ENCODE measurements around the gene CATSPER3.

The CATSPER3 gene

DNA sequence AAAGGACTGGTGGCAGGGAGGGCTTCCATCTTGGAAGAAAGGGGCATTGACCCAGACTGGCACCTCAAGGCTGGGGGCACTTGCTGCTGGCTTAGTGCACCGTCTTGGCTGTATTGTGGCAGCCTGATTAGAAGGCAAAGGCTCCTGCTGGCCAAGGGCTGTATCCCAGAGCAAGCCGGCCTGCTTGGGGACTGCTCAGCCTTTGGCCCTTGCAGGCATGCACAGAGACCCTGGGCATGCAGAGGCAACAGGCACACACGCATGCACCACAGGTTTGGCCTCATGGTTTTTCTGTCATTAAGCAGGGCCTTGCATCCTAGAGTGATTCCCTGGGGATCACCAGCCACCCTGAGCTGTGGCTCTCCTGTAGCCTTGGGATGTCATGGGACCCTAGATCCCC lies 37.4 kb downstream of the CATSPER3 start:
- H3K4me1 ChIP-seq (ENCODE audit: insufficient read depth, low read length, poor library complexity, severe bottlenecking): no peaks in the 10 kb centered on the region
- H3K9me2 ChIP-seq (replicated peaks; ENCODE audit: low read depth, low read length): no peaks in the 10 kb centered on the region
- no peak overlapping the region for H3K9ac ChIP-seq (ENCODE audit: low read depth, low read length, poor library complexity, severe bottlenecking)
- no peaks in the 10 kb centered on the region for H3K36me3 ChIP-seq (ENCODE audit: insufficient read depth, low read length)
- no peaks in the 10 kb centered on the region for H3K9me3 ChIP-seq (ENCODE audit: insufficient read depth, low read depth, low read length)
- TF ChIP-seq EZH2phosphoT487 (IDR thresholded peaks at IDR 0.05; ENCODE audit: borderline replicate concordance): no peak
- TF ChIP-seq CTCF (conservative IDR thresholded peaks at IDR 0.05; ENCODE audit: low read length): no peak
- H4K20me1 ChIP-seq (ENCODE audit: insufficient read depth, low read length, poor library complexity, severe bottlenecking): no peaks in the 10 kb centered on the region
- no peaks in the 10 kb centered on the region for H3F3A ChIP-seq (ENCODE audit: low read depth)
- H3K27me3 ChIP-seq (ENCODE audit: insufficient read depth, low read length, poor library complexity, severe bottlenecking): no peaks in the 10 kb centered on the region
- no peaks in the 10 kb centered on the region for H3K79me2 ChIP-seq (ENCODE audit: insufficient read depth, low read length)
- H3K4me2 ChIP-seq (ENCODE audit: low read depth, low read length, poor library complexity, severe bottlenecking): no peak overlapping the region
- H3K4me3 ChIP-seq (ENCODE audit: low read length, poor library complexity, severe bottlenecking): no peak overlapping the region
- H2AFZ ChIP-seq (ENCODE audit: low read length): no peak overlapping the region

GRCh38 chr5:135007305-135007704 lies 39.6 kb downstream of the CATSPER3 start:
- TF ChIP-seq EZH2phosphoT487 (IDR thresholded peaks at IDR 0.05; ENCODE audit: borderline replicate concordance) (no peak), CTCF (conservative IDR thresholded peaks at IDR 0.05; ENCODE audit: low read length) (no peak)
- no peaks in the 10 kb centered on the region for H3K79me2 ChIP-seq (ENCODE audit: insufficient read depth, low read length)
- no peaks in the 10 kb centered on the region for H4K20me1 ChIP-seq (ENCODE audit: insufficient read depth, low read length, poor library complexity, severe bottlenecking)
- H3K36me3 ChIP-seq (ENCODE audit: insufficient read depth, low read length): no peaks in the 10 kb centered on the region
- H3K9ac ChIP-seq (ENCODE audit: low read depth, low read length, poor library complexity, severe bottlenecking): no peak overlapping the region
- H3K9me3 ChIP-seq (ENCODE audit: insufficient read depth, low read depth, low read length): no peaks in the 10 kb centered on the region
- no peaks in the 10 kb centered on the region for H3K27me3 ChIP-seq (ENCODE audit: insufficient read depth, low read length, poor library complexity, severe bottlenecking)
- no peak overlapping the region for H3K4me3 ChIP-seq (ENCODE audit: low read length, poor library complexity, severe bottlenecking)
- H2AFZ ChIP-seq (ENCODE audit: low read length): no peak overlapping the region
- H3K4me2 ChIP-seq (ENCODE audit: low read depth, low read length, poor library complexity, severe bottlenecking): no peak overlapping the region
- no peaks in the 10 kb centered on the region for H3K9me2 ChIP-seq (replicated peaks; ENCODE audit: low read depth, low read length)
- peaks cover 9% of the 10 kb centered on the region for H3K4me1 ChIP-seq (ENCODE audit: insufficient read depth, low read length, poor library complexity, severe bottlenecking)
- no peaks in the 10 kb centered on the region for H3F3A ChIP-seq (ENCODE audit: low read depth)

DNA sequence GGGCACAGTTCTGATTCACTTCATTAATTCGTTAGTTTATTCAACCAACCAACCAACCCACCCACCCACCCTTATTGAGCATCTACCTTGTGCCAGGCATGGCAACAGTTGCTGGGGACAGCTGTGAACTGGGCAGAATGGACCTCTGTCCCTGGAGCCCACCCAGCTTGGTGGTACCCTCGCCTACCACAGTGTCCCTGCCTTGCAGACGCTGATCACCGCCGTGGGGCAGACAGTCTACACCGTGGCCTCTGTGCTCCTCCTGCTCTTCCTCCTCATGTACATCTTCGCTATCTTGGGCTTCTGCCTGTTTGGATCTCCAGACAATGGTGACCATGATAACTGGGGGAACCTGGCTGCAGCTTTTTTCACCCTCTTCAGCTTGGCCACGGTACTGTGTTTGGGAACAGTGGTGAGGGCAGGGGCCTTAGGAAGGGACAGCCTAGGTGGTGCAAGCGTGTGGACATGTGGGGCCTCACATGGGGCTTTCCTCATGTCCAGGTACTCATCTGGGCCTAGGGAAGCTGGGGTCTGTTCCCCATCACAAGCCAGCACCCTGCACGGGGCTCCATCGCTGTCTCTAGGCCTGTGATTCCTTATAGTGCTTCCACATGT lies 40.1 kb downstream of the CATSPER3 start:
- H3K9me3 ChIP-seq (ENCODE audit: insufficient read depth, low read depth, low read length): no peaks in the 10 kb centered on the region
- H3K27me3 ChIP-seq (ENCODE audit: insufficient read depth, low read length, poor library complexity, severe bottlenecking): no peaks in the 10 kb centered on the region
- H4K20me1 ChIP-seq (ENCODE audit: insufficient read depth, low read length, poor library complexity, severe bottlenecking): no peaks in the 10 kb centered on the region
- no peaks in the 10 kb centered on the region for H3F3A ChIP-seq (ENCODE audit: low read depth)
- H3K9me2 ChIP-seq (replicated peaks; ENCODE audit: low read depth, low read length): no peaks in the 10 kb centered on the region
- peaks cover 9% of the 10 kb centered on the region for H3K4me1 ChIP-seq (ENCODE audit: insufficient read depth, low read length, poor library complexity, severe bottlenecking)
- no peaks in the 10 kb centered on the region for H3K36me3 ChIP-seq (ENCODE audit: insufficient read depth, low read length)
- no peak overlapping the region for H3K4me3 ChIP-seq (ENCODE audit: low read length, poor library complexity, severe bottlenecking)
- H2AFZ ChIP-seq (ENCODE audit: low read length): no peak overlapping the region
- H3K4me2 ChIP-seq (ENCODE audit: low read depth, low read length, poor library complexity, severe bottlenecking): no peak overlapping the region
- TF ChIP-seq EZH2phosphoT487 (IDR thresholded peaks at IDR 0.05; ENCODE audit: borderline replicate concordance) (no peak), CTCF (conservative IDR thresholded peaks at IDR 0.05; ENCODE audit: low read length) (no peak)
- no peaks in the 10 kb centered on the region for H3K79me2 ChIP-seq (ENCODE audit: insufficient read depth, low read length)
- no peak overlapping the region for H3K9ac ChIP-seq (ENCODE audit: low read depth, low read length, poor library complexity, severe bottlenecking)

Data from Loucy (cell line).